K562 (cell line): ENCODE results near the gene ANKRD27. TPM values are rescaled to one million over a fixed set of nuclear protein-coding genes. Genes with fewer than 3 reads are reported as not detected.

Source experiments
- CHD4 ChIP-seq: fragments of 200-600 bp; sonication (generic); IDR thresholded peaks from 3 replicates; pipeline ENCODE4 v1.6.1; 2012; ENCODE audit warnings: low read depth, mild to moderate bottlenecking, mixed read lengths, low read length, inconsistent platforms; ENCODE audit not compliant: insufficient read depth, insufficient replicate concordance, poor library complexity, severe bottlenecking
- FOXP1 ChIP-seq: sonication (generic); formaldehyde crosslinking; IDR thresholded peaks from 2 replicates; pipeline ENCODE4 v1.8.0; 2022; ENCODE audit warnings: mild to moderate bottlenecking, missing genetic modification reagents
- GATAD2A ChIP-seq: fragments of 450-650 bp; IDR thresholded peaks from 2 replicates; pipeline ENCODE4 v1.6.1; 2017
- JUNB ChIP-seq: fragments of 450-650 bp; formaldehyde crosslinking; conservative IDR thresholded peaks from 2 replicates; pipeline ENCODE4 v1.4.0; 2020; ENCODE audit warnings: mild to moderate bottlenecking
- MITF ChIP-seq: IDR thresholded peaks from 2 replicates; pipeline ENCODE4 v1.6.1; 2014; ENCODE audit warnings: antibody characterized with exemption
- NFE2 ChIP-seq: IDR thresholded peaks from 2 replicates; pipeline ENCODE4 v1.6.1; 2014; ENCODE audit warnings: antibody characterized with exemption, low read depth
- PHB2 ChIP-seq: fragments of 450-650 bp; IDR thresholded peaks from 2 replicates; pipeline ENCODE4 v1.6.1; 2017; ENCODE audit warnings: low read depth
- POLR2AphosphoS5 ChIP-seq: IDR thresholded peaks from 2 replicates; pipeline ENCODE4 v1.6.1; 2011; ENCODE audit warnings: mild to moderate bottlenecking, low read depth, low read length, moderate library complexity; ENCODE audit not compliant: control insufficient read depth, insufficient read depth
- RHOXF2B ChIP-seq: fragments of 250-450 bp; sonication (Bioruptor Pico); conservative IDR thresholded peaks from 2 replicates; pipeline ENCODE4 v1.5.1; 2021
- RNF2 ChIP-seq: sonication (generic); IDR thresholded peaks from 2 replicates; pipeline ENCODE4 v1.6.1; 2016
- RNF219 ChIP-seq: fragments of 250-450 bp; sonication (Bioruptor Pico); IDR thresholded peaks from 2 replicates; pipeline ENCODE4 v1.5.0; 2022; ENCODE audit warnings: mild to moderate bottlenecking
- SIRT6 ChIP-seq: IDR thresholded peaks from one replicate; pipeline ENCODE4 v1.6.1; 2012; ENCODE audit warnings: low read depth, mild to moderate bottlenecking, control low read depth, inconsistent platforms, low read length, moderate library complexity
- SMC3 ChIP-seq: conservative IDR thresholded peaks from 2 replicates; pipeline ENCODE4 v1.6.1; 2011; ENCODE audit warnings: low read depth, low read length, improper control_type of control experiment; ENCODE audit not compliant: insufficient read depth
- SREBF1 ChIP-seq: fragments of 150-350 bp; IDR thresholded peaks from 2 replicates; pipeline ENCODE4 v1.6.1; 2014; ENCODE audit warnings: antibody characterized with exemption, low read depth, low read length, borderline replicate concordance
- TAL1 ChIP-seq: fragments of 450-650 bp; IDR thresholded peaks from 2 replicates; pipeline ENCODE4 v1.6.1; 2016; ENCODE audit warnings: mild to moderate bottlenecking
- TBP ChIP-seq: optimal IDR thresholded peaks from 2 replicates; pipeline ENCODE3; 2011; ENCODE audit warnings: low read depth, low read length, improper control_type of control experiment
- ZNF551 ChIP-seq: fragments of 250-450 bp; sonication (Bioruptor Pico); IDR thresholded peaks from 2 replicates; pipeline ENCODE4 v1.5.0; 2021; ENCODE audit warnings: mild to moderate bottlenecking, moderate library complexity
- ZNF592 ChIP-seq: fragments of 450-650 bp; IDR thresholded peaks from 2 replicates; pipeline ENCODE4 v1.6.1; 2017; ENCODE audit warnings: antibody characterized with exemption, mild to moderate bottlenecking
- ZNF75A ChIP-seq: fragments of 450-650 bp; formaldehyde crosslinking; IDR thresholded peaks from 2 replicates; pipeline ENCODE4 v1.4.0; 2020; ENCODE audit warnings: mild to moderate bottlenecking
- polyA plus RNA-seq, 8 experiments: library from polyadenylated mRNA; depleted of rRNA in 4 of 8; stranded (reverse) in 5 of 8; unstranded in 3 of 8; fragments of >200 nt; fragmentation: Nextera tagmentation in 2 of 8; fragmentation: Illumina TruSeq in 1 of 8; extraction: Ambion mirVana in 2 of 8; extraction: Trizol in 1 of 8; gene quantifications; 2 replicates each; pipeline versions ENCODE4 v1.2.1 to v1.2.3, GENCODE V29; 2011 to 2014; ENCODE audit warnings: inconsistent platforms in 1 of 8, missing spikeins in 1 of 8
- total RNA-seq, 7 experiments: library from RNA; depleted of rRNA in 6 of 7; stranded (reverse); fragments of >200 nt in 6 of 7; fragmentation: Illumina TruSeq in 2 of 7; extraction: Trizol in 2 of 7; gene quantifications; 2 replicates each; pipeline versions ENCODE4 v1.2.1 to v1.2.3, GENCODE V29; 2011 to 2021; ENCODE audit warnings: low replicate concordance in 1 of 7
- TF ChIP-seq, protein P1 (sequence below): fragments of 250-450 bp; sonication (Bioruptor Pico); IDR thresholded peaks from 2 replicates; pipeline ENCODE4 v1.5.0; 2021

Gene ANKRD27
- total and polyA plus RNA-seq, 9 of the 15 experiments (the other 6 are each of a cell fraction or from before 2014, with no cell fraction given), result 5.3 to 71.3 (median 54.2) TPM

DNA sequence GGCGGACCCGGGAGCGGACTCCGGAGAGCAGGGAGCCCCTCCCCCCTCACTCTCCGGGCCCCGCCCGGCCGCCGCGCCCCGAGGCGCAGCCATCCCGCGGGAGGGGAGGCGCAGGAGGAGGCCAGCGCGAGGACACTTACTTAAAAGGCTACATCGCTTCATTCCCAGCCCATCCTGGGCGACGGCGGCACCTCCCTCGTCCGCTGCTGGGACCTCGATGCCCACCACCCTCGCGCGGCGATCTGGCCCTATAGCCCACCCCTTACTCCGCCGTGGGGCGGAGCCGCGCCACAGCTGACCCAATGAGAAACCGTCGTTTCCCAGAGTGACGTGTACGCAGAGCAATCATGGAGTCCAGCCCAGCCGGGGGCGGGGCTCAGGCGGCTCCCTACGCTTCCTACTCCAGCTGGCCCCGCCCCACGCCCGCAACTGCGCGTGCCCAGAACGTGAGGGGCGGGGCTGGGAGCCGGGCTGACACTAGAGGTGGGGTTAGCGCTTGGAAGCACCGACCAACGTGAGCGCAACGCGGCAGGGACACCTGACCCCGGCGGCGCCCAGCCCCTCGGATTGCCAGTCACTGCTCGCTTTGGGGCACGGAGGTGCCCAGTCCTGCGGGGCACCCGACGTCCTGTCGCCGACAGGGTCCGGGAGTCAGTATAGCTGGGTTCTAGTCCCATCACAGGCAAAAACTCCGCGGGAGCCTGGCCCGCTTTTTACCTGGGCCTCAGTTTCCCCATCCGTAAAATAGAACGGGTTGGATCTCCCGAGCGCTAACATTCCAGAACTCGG is at the start of gene ANKRD27 (continued):
- TF ChIP-seq SMC3, result no peak
- TF ChIP-seq TAL1, result no peak
- no peak for TF ChIP-seq ZNF75A (CRISPR knock-in tag)
- TF ChIP-seq TBP, result peak; percentile 55
- no peak for TF ChIP-seq RNF2
- TF ChIP-seq PHB2, result no peak
- 0 out of 2 replicates have a peak, but pooled peaks have one; percentile 52 for TF ChIP-seq GATAD2A
- TF ChIP-seq SIRT6, result no peak
- no peak for TF ChIP-seq ZNF551
- TF ChIP-seq, protein P1, sequence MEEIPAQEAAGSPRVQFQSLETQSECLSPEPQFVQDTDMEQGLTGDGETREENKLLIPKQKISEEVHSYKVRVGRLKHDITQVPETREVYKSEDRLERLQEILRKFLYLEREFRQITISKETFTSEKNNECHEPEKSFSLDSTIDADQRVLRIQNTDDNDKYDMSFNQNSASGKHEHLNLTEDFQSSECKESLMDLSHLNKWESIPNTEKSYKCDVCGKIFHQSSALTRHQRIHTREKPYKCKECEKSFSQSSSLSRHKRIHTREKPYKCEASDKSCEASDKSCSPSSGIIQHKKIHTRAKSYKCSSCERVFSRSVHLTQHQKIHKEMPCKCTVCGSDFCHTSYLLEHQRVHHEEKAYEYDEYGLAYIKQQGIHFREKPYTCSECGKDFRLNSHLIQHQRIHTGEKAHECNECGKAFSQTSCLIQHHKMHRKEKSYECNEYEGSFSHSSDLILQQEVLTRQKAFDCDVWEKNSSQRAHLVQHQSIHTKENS (CRISPR knock-in tag), result no peak
- no peak for TF ChIP-seq CHD4
- TF ChIP-seq MITF, result no peak
- TF ChIP-seq NFE2, result no peak
- TF ChIP-seq JUNB, result no peak
- TF ChIP-seq RNF219 (CRISPR knock-in tag), result no peak
- TF ChIP-seq SREBF1, result no peak
- TF ChIP-seq ZNF592, result no peak
- TF ChIP-seq RHOXF2B, result no peak
- TF ChIP-seq POLR2AphosphoS5, result no peak
- no peak for TF ChIP-seq FOXP1
